ENCODE data around the gene RPP25L.

DNA sequence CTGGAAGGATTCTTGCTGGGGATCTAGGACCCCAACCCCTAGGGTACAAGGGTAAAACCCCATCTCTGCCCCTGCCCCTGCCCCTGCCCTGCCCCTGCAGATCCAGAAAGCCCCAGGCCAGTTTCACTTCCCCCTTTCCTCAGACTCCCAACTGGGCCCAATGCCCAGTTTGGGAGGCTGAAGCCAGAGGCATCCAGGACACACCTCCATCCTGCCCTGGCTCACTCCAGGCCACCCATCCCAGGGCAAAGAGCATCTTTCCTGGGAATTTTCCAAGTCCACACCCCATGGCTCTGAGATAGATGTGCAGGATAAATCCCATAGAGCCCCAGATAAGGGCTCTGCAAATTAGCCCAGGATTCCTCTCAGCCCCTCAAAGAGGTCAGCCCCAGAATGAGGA lies 39.8 kb downstream of the RPP25L start:
- no peak for TF ChIP-seq EZH2phosphoT487 (IDR thresholded peaks at IDR 0.05; ENCODE audit: borderline replicate concordance, low read length)
- TF ChIP-seq, protein P1, sequence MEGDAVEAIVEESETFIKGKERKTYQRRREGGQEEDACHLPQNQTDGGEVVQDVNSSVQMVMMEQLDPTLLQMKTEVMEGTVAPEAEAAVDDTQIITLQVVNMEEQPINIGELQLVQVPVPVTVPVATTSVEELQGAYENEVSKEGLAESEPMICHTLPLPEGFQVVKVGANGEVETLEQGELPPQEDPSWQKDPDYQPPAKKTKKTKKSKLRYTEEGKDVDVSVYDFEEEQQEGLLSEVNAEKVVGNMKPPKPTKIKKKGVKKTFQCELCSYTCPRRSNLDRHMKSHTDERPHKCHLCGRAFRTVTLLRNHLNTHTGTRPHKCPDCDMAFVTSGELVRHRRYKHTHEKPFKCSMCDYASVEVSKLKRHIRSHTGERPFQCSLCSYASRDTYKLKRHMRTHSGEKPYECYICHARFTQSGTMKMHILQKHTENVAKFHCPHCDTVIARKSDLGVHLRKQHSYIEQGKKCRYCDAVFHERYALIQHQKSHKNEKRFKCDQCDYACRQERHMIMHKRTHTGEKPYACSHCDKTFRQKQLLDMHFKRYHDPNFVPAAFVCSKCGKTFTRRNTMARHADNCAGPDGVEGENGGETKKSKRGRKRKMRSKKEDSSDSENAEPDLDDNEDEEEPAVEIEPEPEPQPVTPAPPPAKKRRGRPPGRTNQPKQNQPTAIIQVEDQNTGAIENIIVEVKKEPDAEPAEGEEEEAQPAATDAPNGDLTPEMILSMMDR (IDR thresholded peaks at IDR 0.05; ENCODE audit: low read depth, low read length, poor library complexity, severe bottlenecking): no peak
